Lower leg skin (tissue), 3 donors: ENCODE results near the gene PEX7.

Source experiments
- CTCF ChIP-seq, 3 donors: fragments of 450-650 bp; IDR thresholded peaks; one replicate each; pipeline ENCODE4 v1.5.1; 2016; ENCODE audit warnings: antibody characterized with exemption in 3 of 3, mild to moderate bottlenecking in 3 of 3, moderate library complexity in 2 of 3
- POLR2A ChIP-seq, 2 donors: fragments of 450-650 bp; IDR thresholded peaks; one replicate each; pipeline ENCODE4 v1.6.1; 2016 to 2017; ENCODE audit warnings: antibody characterized with exemption in 2 of 2, mild to moderate bottlenecking in 1 of 2, moderate library complexity in 1 of 2

DNA sequence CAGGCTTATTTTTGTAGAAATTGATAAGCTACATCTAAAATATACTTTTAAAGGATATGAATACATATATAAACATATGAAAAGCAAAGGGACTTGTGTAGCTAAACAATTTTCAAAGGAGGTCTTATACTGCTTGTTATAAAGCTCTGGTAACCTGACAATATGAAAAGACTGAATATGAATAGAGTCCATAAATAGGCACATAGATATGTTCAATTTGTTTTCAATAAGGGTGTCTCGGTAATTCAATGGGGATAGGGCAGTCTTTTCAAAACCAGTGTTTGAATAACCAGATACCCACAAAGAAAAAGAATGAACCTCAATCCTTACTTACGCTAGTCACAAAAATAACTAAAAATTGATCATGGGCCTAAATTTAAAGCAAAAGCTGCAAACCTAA, 20.8 kb upstream of the PEX7 start:
- TF ChIP-seq CTCF (IDR thresholded peaks at IDR 0.05) (no peak), POLR2A (IDR thresholded peaks at IDR 0.05) (no peak)
